Activated T-cell treated with anti-CD3 and anti-CD28 coated beads for 4 hours (primary cell): Measurements from ENCODE around the gene PLEKHA7.

Experiments
- DNase-seq: peaks from one replicate; pipeline ENCODE4 v3.0.0-alpha.2; 2020

The PLEKHA7 gene

GRCh38 chr11:16785520-16786128 is 228.6 kb downstream of the PLEKHA7 start:
- peak; percentile 50 for DNase-seq

GRCh38 chr11:16784666-16785065 is 229.5 kb downstream of the PLEKHA7 start:
- no peak for DNase-seq

- no peak for DNase-seq
These were observed 230.1 kb downstream of the PLEKHA7 start for GRCh38 chr11:16784097-16784496.

- no peak for DNase-seq
These were observed 230.9 kb downstream of the PLEKHA7 start for GRCh38 chr11:16783321-16783801.

- DNase-seq, result no peak
These were observed 232.0 kb downstream of the PLEKHA7 start for GRCh38 chr11:16781936-16782919.

GRCh38 chr11:16780698-16781550 is 233.3 kb downstream of the PLEKHA7 start:
- no peak for DNase-seq

GRCh38 chr11:16780146-16780545 is 234.1 kb downstream of the PLEKHA7 start:
- no peak for DNase-seq

GRCh38 chr11:16779436-16779835 is 234.8 kb downstream of the PLEKHA7 start:
- no peak for DNase-seq

GRCh38 chr11:16778876-16779275 is 235.3 kb downstream of the PLEKHA7 start:
- DNase-seq, result no peak

GRCh38 chr11:16778286-16778685 is 235.9 kb downstream of the PLEKHA7 start:
- DNase-seq, result no peak

- no peak for DNase-seq
These were observed 236.6 kb downstream of the PLEKHA7 start for GRCh38 chr11:16777613-16777975.

- no peak for DNase-seq
These were observed 237.3 kb downstream of the PLEKHA7 start for GRCh38 chr11:16776711-16777612.

- no peak for DNase-seq
These were observed 238.5 kb downstream of the PLEKHA7 start for GRCh38 chr11:16775614-16776283.

GRCh38 chr11:16774936-16775613 is 239.1 kb downstream of the PLEKHA7 start:
- no peak for DNase-seq

- DNase-seq, result no peak
These were observed 240.0 kb downstream of the PLEKHA7 start for GRCh38 chr11:16773981-16774935.

GRCh38 chr11:16772141-16772512 is 242.1 kb downstream of the PLEKHA7 start:
- no peak for DNase-seq

GRCh38 chr11:16771350-16772140 is 242.7 kb downstream of the PLEKHA7 start:
- DNase-seq, result no peak

GRCh38 chr11:16770016-16770415 is 244.2 kb downstream of the PLEKHA7 start:
- DNase-seq, result no peak

GRCh38 chr11:16769386-16769785 is 244.8 kb downstream of the PLEKHA7 start:
- DNase-seq, result no peak
